Testis (tissue), 2 donors: ENCODE results near the gene IFIT3.

ENCODE experiments used
- POLR2A ChIP-seq: fragments of 450-650 bp; IDR thresholded peaks from one replicate; pipeline ENCODE4 v1.6.1; 2017; ENCODE audit warnings: antibody characterized with exemption, mild to moderate bottlenecking, moderate library complexity
- TF ChIP-seq, protein P1 (sequence below), 3 experiments: fragments of 450-650 bp in 2 of 3; fragments of 200-600 bp in 1 of 3; sonication (generic) in 1 of 3; IDR thresholded peaks; one replicate each; pipeline ENCODE4 v1.5.1; 2016 to 2019; ENCODE audit warnings: antibody characterized with exemption in 3 of 3, mild to moderate bottlenecking in 2 of 3, moderate library complexity in 1 of 3

DNA sequence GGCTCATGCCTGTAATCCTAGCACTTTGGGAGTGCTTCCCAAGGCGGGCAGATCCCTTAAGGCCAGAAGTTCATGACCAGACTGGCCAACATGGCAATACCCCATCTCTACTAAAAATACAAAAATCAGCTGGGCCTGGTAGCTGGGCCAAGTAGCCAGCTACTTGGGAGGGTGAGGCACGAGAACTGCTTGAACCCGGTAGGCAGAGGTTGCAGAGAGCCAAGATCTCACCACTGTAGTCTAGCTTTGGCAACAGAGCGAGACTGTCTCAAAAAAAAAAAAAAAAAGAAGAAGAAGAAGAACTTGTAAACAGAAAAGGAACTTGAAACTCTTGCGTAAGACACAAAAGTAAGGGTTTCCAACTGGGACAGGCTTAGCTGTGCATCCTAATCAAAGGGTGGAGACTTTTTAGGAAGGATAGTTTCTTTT is 31.6 kb upstream of the IFIT3 start:
- TF ChIP-seq, protein P1, sequence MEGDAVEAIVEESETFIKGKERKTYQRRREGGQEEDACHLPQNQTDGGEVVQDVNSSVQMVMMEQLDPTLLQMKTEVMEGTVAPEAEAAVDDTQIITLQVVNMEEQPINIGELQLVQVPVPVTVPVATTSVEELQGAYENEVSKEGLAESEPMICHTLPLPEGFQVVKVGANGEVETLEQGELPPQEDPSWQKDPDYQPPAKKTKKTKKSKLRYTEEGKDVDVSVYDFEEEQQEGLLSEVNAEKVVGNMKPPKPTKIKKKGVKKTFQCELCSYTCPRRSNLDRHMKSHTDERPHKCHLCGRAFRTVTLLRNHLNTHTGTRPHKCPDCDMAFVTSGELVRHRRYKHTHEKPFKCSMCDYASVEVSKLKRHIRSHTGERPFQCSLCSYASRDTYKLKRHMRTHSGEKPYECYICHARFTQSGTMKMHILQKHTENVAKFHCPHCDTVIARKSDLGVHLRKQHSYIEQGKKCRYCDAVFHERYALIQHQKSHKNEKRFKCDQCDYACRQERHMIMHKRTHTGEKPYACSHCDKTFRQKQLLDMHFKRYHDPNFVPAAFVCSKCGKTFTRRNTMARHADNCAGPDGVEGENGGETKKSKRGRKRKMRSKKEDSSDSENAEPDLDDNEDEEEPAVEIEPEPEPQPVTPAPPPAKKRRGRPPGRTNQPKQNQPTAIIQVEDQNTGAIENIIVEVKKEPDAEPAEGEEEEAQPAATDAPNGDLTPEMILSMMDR (IDR thresholded peaks at IDR 0.05) = no peak
- no peak for TF ChIP-seq POLR2A
